ENCODE data around the gene TAF6L.
"Not testable (repeated sequence)": the region's sequence is repeated elsewhere in the genome, so short reads cannot be mapped to it uniquely, and the experiment has no call there.

The TAF6L gene

DNA sequence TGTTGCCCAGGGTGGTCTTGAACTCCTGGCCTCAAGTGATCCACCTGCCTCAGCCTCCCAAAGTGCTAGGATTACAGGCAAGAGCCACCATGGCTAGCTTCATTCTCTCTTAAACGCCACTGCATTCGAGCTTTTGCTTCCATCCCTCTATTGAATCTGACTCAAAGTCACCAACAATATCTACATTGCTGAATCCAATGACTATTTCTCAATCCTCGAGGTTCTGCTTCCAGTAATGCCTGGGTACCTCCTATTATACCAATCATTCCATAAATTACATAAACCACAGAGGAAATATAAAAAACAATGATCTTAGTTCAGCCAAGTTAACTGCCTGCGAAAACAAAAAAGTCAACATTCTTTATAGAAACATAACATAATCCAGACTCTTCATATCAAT, 45.9 kb downstream of the TAF6L start:
- no peak for DNase-seq (ENCODE audit: low read depth)

DNA sequence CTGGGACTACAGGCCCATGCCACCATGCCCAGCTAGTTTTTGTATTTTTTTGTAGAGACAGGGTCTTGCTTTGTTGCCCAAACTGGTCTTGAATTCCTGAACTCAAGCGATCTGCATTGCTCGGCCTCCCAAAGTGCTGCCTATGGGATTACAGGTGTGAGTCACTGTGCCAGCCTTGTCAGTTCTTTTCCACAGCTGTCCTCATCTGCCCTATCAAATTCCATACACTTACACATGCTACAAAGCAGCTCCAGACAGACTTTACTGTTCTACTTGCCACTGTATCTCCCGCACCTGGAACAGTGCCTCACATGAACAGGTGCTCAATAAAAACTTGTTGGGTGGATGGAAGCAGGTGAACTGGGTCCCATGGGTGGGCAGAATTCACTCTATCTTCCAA, 52.5 kb downstream of the TAF6L start:
- no peak for DNase-seq (ENCODE audit: low read depth)
- H3K4me3 ChIP-seq (ENCODE audit: control insufficient read depth, low read depth, low read length): no peak overlapping the region
- TF ChIP-seq, protein P1, sequence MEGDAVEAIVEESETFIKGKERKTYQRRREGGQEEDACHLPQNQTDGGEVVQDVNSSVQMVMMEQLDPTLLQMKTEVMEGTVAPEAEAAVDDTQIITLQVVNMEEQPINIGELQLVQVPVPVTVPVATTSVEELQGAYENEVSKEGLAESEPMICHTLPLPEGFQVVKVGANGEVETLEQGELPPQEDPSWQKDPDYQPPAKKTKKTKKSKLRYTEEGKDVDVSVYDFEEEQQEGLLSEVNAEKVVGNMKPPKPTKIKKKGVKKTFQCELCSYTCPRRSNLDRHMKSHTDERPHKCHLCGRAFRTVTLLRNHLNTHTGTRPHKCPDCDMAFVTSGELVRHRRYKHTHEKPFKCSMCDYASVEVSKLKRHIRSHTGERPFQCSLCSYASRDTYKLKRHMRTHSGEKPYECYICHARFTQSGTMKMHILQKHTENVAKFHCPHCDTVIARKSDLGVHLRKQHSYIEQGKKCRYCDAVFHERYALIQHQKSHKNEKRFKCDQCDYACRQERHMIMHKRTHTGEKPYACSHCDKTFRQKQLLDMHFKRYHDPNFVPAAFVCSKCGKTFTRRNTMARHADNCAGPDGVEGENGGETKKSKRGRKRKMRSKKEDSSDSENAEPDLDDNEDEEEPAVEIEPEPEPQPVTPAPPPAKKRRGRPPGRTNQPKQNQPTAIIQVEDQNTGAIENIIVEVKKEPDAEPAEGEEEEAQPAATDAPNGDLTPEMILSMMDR (IDR thresholded peaks at IDR 0.05; ENCODE audit: control insufficient read depth, insufficient read depth, low read depth, low read length, missing control alignments): no peak

More for the DNA sequence above, 45.9 kb downstream of the TAF6L start:
- TF ChIP-seq, protein P1 (IDR thresholded peaks at IDR 0.05; ENCODE audit: control insufficient read depth, insufficient read depth, low read depth, low read length, missing control alignments): no peak
- H3K4me3 ChIP-seq (ENCODE audit: control insufficient read depth, low read depth, low read length): no peak overlapping the region

DNA sequence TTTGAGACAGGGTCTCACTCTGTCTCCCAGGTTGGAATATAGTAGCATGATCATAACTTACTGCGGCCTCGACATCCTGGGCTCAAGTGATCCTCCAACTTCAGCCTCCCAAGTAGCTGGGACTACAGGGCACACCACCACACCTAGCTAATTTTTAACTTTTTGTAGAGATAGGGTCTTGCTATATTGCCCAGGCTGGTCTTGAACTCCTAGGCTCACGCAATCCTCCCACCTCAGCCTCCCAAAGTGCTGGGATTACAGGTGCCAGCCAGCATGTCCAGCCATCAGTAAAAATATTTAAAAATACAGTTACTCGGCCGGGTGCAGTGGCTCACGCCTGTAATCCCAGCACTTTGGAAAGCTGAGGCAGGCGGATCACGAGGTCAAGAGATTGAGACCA, 56.9 kb downstream of the TAF6L start:
- DNase-seq (ENCODE audit: low read depth); H3K4me3 ChIP-seq (ENCODE audit: control insufficient read depth, low read depth, low read length): not testable (repeated sequence)

DNA sequence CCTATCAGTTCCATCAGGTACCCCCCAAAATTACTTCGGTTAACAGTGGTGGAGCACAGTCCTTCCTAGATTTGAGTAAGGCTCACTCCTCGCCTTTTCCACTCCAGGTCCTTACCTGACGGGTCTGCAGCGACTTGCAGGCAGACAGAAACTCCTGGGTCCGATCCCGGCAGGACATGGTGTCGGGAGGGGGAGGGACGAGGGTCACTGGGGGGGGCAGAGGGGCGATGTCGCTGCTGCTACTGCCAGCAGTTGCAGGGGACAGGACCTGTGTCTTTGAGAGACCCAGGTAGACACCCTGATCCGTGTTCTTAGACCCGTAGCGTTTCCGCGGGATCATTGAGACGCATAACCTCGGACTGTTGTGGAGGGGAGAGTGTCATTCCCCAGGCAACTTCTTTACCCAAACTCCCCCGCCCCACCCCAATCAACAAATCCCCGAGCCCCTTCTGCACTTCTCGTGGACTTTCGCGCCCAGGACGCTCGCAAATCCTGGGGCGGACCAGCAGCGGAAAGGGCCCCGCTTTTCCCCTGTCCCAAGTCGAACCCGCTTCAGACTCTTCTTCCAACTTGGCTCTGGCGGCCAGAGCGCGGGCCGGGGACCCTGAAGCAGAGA, 59.8 kb downstream of the TAF6L start:
- no peak for DNase-seq (ENCODE audit: low read depth)
- peak overlapping the region; percentile 97 for H3K4me3 ChIP-seq (ENCODE audit: control insufficient read depth, low read depth, low read length)
- TF ChIP-seq, protein P1 (IDR thresholded peaks at IDR 0.05; ENCODE audit: control insufficient read depth, insufficient read depth, low read depth, low read length, missing control alignments): no peak

DNA sequence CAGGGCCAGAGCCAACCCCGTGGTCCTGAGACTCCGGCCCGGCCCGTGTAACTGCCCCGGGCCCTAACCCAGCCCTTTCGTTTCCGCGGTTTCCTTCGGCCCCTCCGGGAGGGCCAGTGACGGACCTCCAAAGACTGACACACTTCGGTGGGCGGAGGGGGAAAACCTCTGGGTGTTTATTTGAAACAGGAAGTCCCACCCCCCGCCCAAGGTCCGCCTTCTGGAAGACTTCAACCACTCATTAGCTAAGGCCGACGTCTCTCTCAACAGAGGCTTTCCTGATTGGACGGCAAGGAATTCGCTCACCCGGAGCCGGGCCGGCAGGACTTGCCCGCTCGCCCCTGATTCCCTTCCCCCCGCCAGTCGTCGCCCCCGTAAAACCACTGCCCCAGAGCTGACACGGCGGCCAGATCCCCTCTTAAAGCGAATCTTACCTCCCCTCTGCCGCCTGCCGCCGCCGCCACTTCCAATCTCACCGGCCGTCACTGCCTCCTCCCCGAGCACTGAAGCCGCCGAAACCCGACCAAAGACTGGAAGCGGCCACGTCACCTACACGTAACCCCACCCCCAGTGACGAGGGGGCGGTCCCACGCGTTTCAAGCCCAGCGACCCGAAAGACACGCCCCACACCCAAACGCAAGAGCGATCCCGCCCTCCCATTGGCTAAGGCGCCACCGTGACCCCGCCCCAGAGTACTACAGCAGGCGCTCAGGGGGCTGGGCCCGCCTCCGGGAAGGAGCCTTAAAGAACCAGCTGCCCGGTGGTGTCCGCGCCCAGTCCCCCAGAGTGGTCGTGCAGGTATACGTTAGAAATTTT, 60.5 kb downstream of the TAF6L start, which contains the start of gene STX5:
Gene STX5 (minus strand): TSS at position 532 of the 816 bp plus-strand sequence. CDS start 808 bp downstream, outside the sequence.
- TF ChIP-seq, protein P1 (IDR thresholded peaks at IDR 0.05; ENCODE audit: control insufficient read depth, insufficient read depth, low read depth, low read length, missing control alignments): no peak
- peak within 1 kb of the TSS; percentile 97 for H3K4me3 ChIP-seq (ENCODE audit: control insufficient read depth, low read depth, low read length)
- peak; percentile 94 for DNase-seq (ENCODE audit: low read depth)

DNA sequence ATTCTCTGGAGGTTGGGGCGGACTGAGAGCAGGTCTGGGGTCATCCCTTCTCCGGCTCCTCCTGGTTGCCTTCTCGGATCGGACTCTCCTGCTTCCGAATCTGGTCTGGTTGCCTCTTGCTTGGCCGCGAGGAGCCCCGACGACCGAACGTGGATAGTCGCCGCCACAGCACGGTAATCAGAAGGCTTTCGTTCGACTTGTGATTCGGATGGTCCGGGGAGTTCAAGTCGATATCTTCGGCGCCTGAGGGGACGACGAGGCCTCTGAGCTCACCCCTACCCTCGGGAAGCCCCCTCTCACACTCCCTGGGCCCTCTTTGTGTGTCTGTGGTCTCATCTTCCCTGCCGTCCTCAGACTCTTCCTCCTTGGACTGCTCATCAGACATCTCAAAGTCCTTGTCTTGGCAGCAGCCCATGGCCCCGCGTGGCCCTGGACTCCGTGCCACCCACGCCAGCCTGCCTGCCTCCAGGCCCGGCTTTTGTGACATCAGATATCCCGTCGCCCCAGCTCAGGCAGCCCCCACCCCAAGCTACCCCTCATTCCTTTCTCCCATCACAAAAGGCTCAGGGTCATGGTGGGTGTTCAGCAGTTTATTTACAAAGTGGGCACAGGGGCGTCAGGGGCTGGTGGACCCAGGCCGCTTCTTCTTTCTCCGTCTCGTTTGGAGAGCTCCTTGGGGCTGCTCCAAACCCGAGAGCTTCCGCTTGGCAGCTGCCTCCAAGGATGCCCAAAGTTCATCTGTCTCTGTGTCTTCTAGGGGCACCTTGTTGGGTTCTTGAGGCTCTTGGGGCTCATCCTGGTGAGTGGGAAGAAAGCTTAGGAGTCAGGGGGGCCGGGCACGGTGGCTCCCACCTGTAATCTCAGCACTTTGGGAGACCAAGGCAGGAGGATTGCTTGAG, 61.4 kb downstream of the TAF6L start, which contains the start of gene TEX54:
Gene TEX54 (minus strand): TSS at position 506 of the 899 bp plus-strand sequence.
- TF ChIP-seq, protein P1 (IDR thresholded peaks at IDR 0.05; ENCODE audit: control insufficient read depth, insufficient read depth, low read depth, low read length, missing control alignments): no peak
- peak within 1 kb of the TSS; percentile 97 for H3K4me3 ChIP-seq (ENCODE audit: control insufficient read depth, low read depth, low read length)
- no peak for DNase-seq (ENCODE audit: low read depth)

Data from AG09309 (cell line).